K562 (cell line): Measurements from ENCODE around the gene PHF11. TPM values are rescaled to one million over a fixed set of nuclear protein-coding genes. Genes with fewer than 3 reads are reported as not detected.

Experiments used
- CBX1 ChIP-seq: sonication (generic); IDR thresholded peaks from 2 replicates; pipeline ENCODE4 v1.6.1; 2016; ENCODE audit warnings: antibody characterized with exemption, low read depth, mild to moderate bottlenecking
- EGR1 ChIP-seq: fragments of 450-650 bp; conservative IDR thresholded peaks from 2 replicates; pipeline ENCODE4 v1.6.1; 2017; ENCODE audit warnings: mild to moderate bottlenecking
- EZH2 ChIP-seq: IDR thresholded peaks from 2 replicates; pipeline ENCODE4 v1.6.1; 2012; ENCODE audit warnings: low read depth, mild to moderate bottlenecking, inconsistent platforms, low read length, borderline replicate concordance
- MTA3 ChIP-seq: fragments of 450-650 bp; formaldehyde crosslinking; IDR thresholded peaks from 2 replicates; pipeline ENCODE4 v1.6.1; 2017; ENCODE audit warnings: mild to moderate bottlenecking, borderline replicate concordance
- NFXL1 ChIP-seq: fragments of 450-650 bp; formaldehyde crosslinking; IDR thresholded peaks from 2 replicates; pipeline ENCODE4 v1.4.0; 2021; ENCODE audit warnings: mild to moderate bottlenecking
- POLR3G ChIP-seq: IDR thresholded peaks from 2 replicates; pipeline ENCODE4 v1.6.1; 2011; ENCODE audit not compliant: insufficient read length, insufficient replicate concordance; ENCODE audit errors: extremely low read depth
- RBBP5 ChIP-seq: fragments of 200-600 bp; sonication (generic); IDR thresholded peaks from 2 replicates; pipeline ENCODE4 v1.6.1; 2012; ENCODE audit warnings: borderline replicate concordance, mild to moderate bottlenecking, low read length, control low read depth, inconsistent platforms; ENCODE audit not compliant: insufficient read depth, poor library complexity, severe bottlenecking
- SP1 ChIP-seq: sonication (generic); formaldehyde crosslinking; IDR thresholded peaks from 2 replicates; pipeline ENCODE4 v1.8.1; 2022; ENCODE audit warnings: mild to moderate bottlenecking, missing genetic modification reagents
- TAL1 ChIP-seq: fragments of 450-650 bp; IDR thresholded peaks from 2 replicates; pipeline ENCODE4 v1.6.1; 2016; ENCODE audit warnings: mild to moderate bottlenecking
- ZBTB7A ChIP-seq: IDR thresholded peaks from 2 replicates; pipeline ENCODE4 v1.6.1; 2011; ENCODE audit warnings: low read depth, mild to moderate bottlenecking, low read length, moderate library complexity, borderline replicate concordance; ENCODE audit not compliant: control insufficient read depth
- ZFP1 ChIP-seq: fragments of 450-650 bp; formaldehyde crosslinking; IDR thresholded peaks from 2 replicates; pipeline ENCODE4 v1.4.0; 2020; ENCODE audit warnings: mild to moderate bottlenecking, mixed read lengths
- ZNF253 ChIP-seq: fragments of 250-450 bp; sonication (Bioruptor Pico); conservative IDR thresholded peaks from 2 replicates; pipeline ENCODE4 v1.6.1; 2021; ENCODE audit warnings: mild to moderate bottlenecking
- ZNF551 ChIP-seq: fragments of 250-450 bp; sonication (Bioruptor Pico); IDR thresholded peaks from 2 replicates; pipeline ENCODE4 v1.5.0; 2021; ENCODE audit warnings: mild to moderate bottlenecking, moderate library complexity
- ZNF644 ChIP-seq: fragments of 200-800 bp; sonication (Bioruptor generic); IDR thresholded peaks from 2 replicates; pipeline ENCODE4 v1.6.1; 2016; ENCODE audit warnings: low read depth, missing genetic modification characterization, missing compliant biosample characterization
- ZNF707 ChIP-seq: fragments of 250-450 bp; sonication (Bioruptor Pico); conservative IDR thresholded peaks from 2 replicates; pipeline ENCODE4 v1.8.0; 2022; ENCODE audit warnings: inconsistent platforms, mild to moderate bottlenecking, moderate library complexity
- ZNF830 ChIP-seq: fragments of 250-450 bp; sonication (Bioruptor Pico); IDR thresholded peaks from 2 replicates; pipeline ENCODE4 v1.5.0; 2021; ENCODE audit warnings: mild to moderate bottlenecking
- polyA plus RNA-seq, 8 experiments: library from polyadenylated mRNA; depleted of rRNA in 4 of 8; stranded (reverse) in 5 of 8; unstranded in 3 of 8; fragments of >200 nt; fragmentation: Nextera tagmentation in 2 of 8; fragmentation: Illumina TruSeq in 1 of 8; extraction: Ambion mirVana in 2 of 8; extraction: Trizol in 1 of 8; gene quantifications; 2 replicates each; pipeline versions ENCODE4 v1.2.1 to v1.2.3, GENCODE V29; 2011 to 2014; ENCODE audit warnings: inconsistent platforms in 1 of 8, missing spikeins in 1 of 8
- total RNA-seq, 7 experiments: library from RNA; depleted of rRNA in 6 of 7; stranded (reverse); fragments of >200 nt in 6 of 7; fragmentation: Illumina TruSeq in 2 of 7; extraction: Trizol in 2 of 7; gene quantifications; 2 replicates each; pipeline versions ENCODE4 v1.2.1 to v1.2.3, GENCODE V29; 2011 to 2021; ENCODE audit warnings: low replicate concordance in 1 of 7
- TF ChIP-seq, protein P1 (sequence below): sonication (generic); formaldehyde crosslinking; IDR thresholded peaks from 2 replicates; pipeline ENCODE4 v1.8.0; 2022; ENCODE audit warnings: mild to moderate bottlenecking, missing genetic modification reagents
- TF ChIP-seq, protein P2 (sequence below): fragments of 450-650 bp; formaldehyde crosslinking; IDR thresholded peaks from 2 replicates; pipeline ENCODE4 v1.4.0; 2020; ENCODE audit warnings: mild to moderate bottlenecking, moderate library complexity
- TF ChIP-seq, protein P3 (sequence below): fragments of 250-450 bp; sonication (Bioruptor Pico); IDR thresholded peaks from 2 replicates; pipeline ENCODE4 v1.4.0; 2020; ENCODE audit warnings: mild to moderate bottlenecking
- TF ChIP-seq, protein P4 (sequence below): fragments of 450-650 bp; IDR thresholded peaks from 2 replicates; pipeline ENCODE4 v1.6.1; 2016; ENCODE audit warnings: antibody characterized with exemption
- TF ChIP-seq, protein P5 (sequence below): IDR thresholded peaks from 3 replicates; pipeline ENCODE4 v1.6.1; 2011; ENCODE audit warnings: borderline replicate concordance, mild to moderate bottlenecking; ENCODE audit not compliant: insufficient read length, insufficient read depth
- TF ChIP-seq, protein P6 (sequence below): fragments of 450-650 bp; formaldehyde crosslinking; IDR thresholded peaks from 2 replicates; pipeline ENCODE4 v1.4.0; 2022; ENCODE audit warnings: mild to moderate bottlenecking, moderate library complexity

PHF11 gene
- total and polyA plus RNA-seq, 9 of the 15 experiments (the other 6 are each of a cell fraction or from before 2014, with no cell fraction given), result 1.9 to 7.0 (median 5.3) TPM

DNA sequence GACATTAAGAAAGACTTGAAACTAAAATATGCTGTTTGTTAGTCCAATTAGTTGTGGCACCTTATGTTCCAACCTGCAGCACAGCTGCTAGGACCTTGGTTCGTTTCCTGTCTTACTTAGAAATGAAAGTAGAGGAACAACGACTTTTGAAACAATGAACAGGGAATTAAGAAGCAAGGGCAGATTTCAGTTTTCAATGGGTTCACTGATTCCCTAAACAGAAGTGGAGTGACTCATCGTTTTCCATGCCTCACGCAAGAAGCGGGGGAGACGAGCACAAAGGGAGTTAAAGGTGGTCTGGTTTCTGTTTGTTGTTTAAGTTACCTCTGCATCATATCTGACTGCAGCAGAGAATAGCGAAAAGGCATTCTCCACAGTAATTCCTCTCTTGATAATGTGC lies 44.8 kb downstream of the PHF11 start (continued):
- TF ChIP-seq, protein P1, sequence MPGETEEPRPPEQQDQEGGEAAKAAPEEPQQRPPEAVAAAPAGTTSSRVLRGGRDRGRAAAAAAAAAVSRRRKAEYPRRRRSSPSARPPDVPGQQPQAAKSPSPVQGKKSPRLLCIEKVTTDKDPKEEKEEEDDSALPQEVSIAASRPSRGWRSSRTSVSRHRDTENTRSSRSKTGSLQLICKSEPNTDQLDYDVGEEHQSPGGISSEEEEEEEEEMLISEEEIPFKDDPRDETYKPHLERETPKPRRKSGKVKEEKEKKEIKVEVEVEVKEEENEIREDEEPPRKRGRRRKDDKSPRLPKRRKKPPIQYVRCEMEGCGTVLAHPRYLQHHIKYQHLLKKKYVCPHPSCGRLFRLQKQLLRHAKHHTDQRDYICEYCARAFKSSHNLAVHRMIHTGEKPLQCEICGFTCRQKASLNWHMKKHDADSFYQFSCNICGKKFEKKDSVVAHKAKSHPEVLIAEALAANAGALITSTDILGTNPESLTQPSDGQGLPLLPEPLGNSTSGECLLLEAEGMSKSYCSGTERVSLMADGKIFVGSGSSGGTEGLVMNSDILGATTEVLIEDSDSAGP (CRISPR knock-in tag), result no peak
- TF ChIP-seq ZFP1 (CRISPR knock-in tag) (no peak), TAL1 (peak; percentile 48), NFXL1 (CRISPR knock-in tag) (no peak), ZNF830 (CRISPR knock-in tag) (no peak), ZNF644 (tag) (no peak), ZBTB7A (no peak), ZNF707 (CRISPR knock-in tag) (no peak), ZNF551 (CRISPR knock-in tag) (no peak), MTA3 (no peak), POLR3G (no peak), RBBP5 (no peak), SP1 (CRISPR knock-in tag) (no peak), ZNF253 (no peak), EGR1 (0 out of 2 replicates have a peak, but pooled peaks have one; percentile 9), CBX1 (no peak), EZH2 (no peak)
- TF ChIP-seq, protein P2, sequence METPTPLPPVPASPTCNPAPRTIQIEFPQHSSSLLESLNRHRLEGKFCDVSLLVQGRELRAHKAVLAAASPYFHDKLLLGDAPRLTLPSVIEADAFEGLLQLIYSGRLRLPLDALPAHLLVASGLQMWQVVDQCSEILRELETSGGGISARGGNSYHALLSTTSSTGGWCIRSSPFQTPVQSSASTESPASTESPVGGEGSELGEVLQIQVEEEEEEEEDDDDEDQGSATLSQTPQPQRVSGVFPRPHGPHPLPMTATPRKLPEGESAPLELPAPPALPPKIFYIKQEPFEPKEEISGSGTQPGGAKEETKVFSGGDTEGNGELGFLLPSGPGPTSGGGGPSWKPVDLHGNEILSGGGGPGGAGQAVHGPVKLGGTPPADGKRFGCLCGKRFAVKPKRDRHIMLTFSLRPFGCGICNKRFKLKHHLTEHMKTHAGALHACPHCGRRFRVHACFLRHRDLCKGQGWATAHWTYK (CRISPR knock-in tag), result no peak
- TF ChIP-seq, protein P3, sequence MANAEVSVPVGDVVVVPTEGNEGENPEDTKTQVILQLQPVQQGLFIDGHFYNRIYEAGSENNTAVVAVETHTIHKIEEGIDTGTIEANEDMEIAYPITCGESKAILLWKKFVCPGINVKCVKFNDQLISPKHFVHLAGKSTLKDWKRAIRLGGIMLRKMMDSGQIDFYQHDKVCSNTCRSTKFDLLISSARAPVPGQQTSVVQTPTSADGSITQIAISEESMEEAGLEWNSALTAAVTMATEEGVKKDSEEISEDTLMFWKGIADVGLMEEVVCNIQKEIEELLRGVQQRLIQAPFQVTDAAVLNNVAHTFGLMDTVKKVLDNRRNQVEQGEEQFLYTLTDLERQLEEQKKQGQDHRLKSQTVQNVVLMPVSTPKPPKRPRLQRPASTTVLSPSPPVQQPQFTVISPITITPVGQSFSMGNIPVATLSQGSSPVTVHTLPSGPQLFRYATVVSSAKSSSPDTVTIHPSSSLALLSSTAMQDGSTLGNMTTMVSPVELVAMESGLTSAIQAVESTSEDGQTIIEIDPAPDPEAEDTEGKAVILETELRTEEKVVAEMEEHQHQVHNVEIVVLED (CRISPR knock-in tag), result no peak
- TF ChIP-seq, protein P4, sequence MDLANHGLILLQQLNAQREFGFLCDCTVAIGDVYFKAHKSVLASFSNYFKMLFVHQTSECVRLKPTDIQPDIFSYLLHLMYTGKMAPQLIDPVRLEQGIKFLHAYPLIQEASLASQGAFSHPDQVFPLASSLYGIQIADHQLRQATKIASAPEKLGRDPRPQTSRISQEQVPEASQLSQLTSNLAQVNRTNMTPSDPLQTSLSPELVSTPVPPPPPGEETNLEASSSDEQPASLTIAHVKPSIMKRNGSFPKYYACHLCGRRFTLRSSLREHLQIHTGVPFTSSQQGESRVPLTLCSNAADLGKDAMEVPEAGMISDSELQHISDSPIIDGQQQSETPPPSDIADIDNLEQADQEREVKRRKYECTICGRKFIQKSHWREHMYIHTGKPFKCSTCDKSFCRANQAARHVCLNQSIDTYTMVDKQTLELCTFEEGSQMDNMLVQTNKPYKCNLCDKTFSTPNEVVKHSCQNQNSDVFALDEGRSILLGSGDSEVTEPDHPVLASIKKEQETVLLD, result no peak
- TF ChIP-seq, protein P5, sequence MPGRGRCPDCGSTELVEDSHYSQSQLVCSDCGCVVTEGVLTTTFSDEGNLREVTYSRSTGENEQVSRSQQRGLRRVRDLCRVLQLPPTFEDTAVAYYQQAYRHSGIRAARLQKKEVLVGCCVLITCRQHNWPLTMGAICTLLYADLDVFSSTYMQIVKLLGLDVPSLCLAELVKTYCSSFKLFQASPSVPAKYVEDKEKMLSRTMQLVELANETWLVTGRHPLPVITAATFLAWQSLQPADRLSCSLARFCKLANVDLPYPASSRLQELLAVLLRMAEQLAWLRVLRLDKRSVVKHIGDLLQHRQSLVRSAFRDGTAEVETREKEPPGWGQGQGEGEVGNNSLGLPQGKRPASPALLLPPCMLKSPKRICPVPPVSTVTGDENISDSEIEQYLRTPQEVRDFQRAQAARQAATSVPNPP, result no peak
- TF ChIP-seq, protein P6, sequence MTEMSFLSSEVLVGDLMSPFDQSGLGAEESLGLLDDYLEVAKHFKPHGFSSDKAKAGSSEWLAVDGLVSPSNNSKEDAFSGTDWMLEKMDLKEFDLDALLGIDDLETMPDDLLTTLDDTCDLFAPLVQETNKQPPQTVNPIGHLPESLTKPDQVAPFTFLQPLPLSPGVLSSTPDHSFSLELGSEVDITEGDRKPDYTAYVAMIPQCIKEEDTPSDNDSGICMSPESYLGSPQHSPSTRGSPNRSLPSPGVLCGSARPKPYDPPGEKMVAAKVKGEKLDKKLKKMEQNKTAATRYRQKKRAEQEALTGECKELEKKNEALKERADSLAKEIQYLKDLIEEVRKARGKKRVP, result no peak
